ENCODE data around the gene PSD4. TPM values are rescaled to one million over a fixed set of nuclear protein-coding genes. Genes with fewer than 3 reads are reported as not detected.

The PSD4 gene
- total RNA-seq, 1 experiment from 2014 or later: 1.0 TPM

DNA sequence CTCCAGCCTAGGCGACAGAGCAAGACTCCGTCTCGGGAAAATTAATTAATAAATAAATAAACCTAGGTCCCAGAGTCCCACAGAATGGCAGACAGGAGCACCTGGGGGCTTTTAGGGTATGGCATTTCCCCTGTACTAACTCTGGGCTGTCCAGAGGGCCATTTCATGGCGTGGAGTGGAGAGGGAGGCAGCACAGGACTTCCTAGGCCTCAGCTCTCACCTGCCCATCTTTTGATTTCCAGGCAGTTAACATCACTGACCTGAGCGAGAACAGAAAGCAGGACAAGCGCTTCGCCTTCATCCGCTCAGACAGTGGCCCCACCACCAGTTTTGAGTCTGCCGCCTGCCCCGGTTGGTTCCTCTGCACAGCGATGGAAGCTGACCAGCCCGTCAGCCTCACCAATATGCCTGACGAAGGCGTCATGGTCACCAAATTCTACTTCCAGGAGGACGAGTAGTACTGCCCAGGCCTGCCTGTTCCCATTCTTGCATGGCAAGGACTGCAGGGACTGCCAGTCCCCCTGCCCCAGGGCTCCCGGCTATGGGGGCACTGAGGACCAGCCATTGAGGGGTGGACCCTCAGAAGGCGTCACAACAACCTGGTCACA, 41.3 kb upstream of the PSD4 start:
- no peak overlapping the region for H3K4ac ChIP-seq (ENCODE audit: low read depth, low read length)
- no peak overlapping the region for H3T11ph ChIP-seq (ENCODE audit: low read length)
- Mint-ChIP-seq H3K36me3 (ENCODE audit: insufficient read depth in 1 of 3, low read depth in 3 of 3) (no peaks in the 10 kb centered on the region), H3K4me3 (no peak overlapping the region), H3K4me1 (peaks cover 0 to 1% of the 10 kb centered on the region in 2 experiments; a peak in 2 of 4 replicates), H3K27me3 (ENCODE audit: low read depth) (no peaks in the 10 kb centered on the region), H3K27ac (no peak overlapping the region; a peak in 1 of 7 replicates), H3K9me3 (no peaks in the 10 kb centered on the region)
- DNase-seq: no peak
- H3K18ac ChIP-seq (ENCODE audit: insufficient read length, low read depth, low read length): no peak overlapping the region
- H3K27ac ChIP-seq (ENCODE audit: insufficient read length, low read depth, low read length): no peak overlapping the region
- H3K79me2 ChIP-seq (ENCODE audit: insufficient read depth, low read length): no peaks in the 10 kb centered on the region
- H3K23ac ChIP-seq (ENCODE audit: insufficient read length, low read depth, low read length): no peak overlapping the region
- no peak overlapping the region for H4K91ac ChIP-seq (ENCODE audit: insufficient read length, low read depth, low read length)
- WGBS (ENCODE audit: extremely low coverage, insufficient read length, low lambda C conversion rate): no CpG with 5 or more reads among the region's 17 CpGs
- H2BK12ac ChIP-seq (ENCODE audit: insufficient read length, low read depth, low read length): no peak overlapping the region
- no peaks in the 10 kb centered on the region for H3K27me3 ChIP-seq (ENCODE audit: insufficient read depth, low read length)
- H4K5ac ChIP-seq (ENCODE audit: insufficient read length, low read depth, low read length): no peak overlapping the region
- H3K56ac ChIP-seq (ENCODE audit: insufficient read length, low read depth, low read length): no peak overlapping the region
- no peaks in the 10 kb centered on the region for H3K9me3 ChIP-seq (ENCODE audit: control insufficient read depth, low read depth, low read length)
- no peak overlapping the region for H2BK20ac ChIP-seq (ENCODE audit: low read depth, low read length, poor library complexity, severe bottlenecking)
- H2BK5ac ChIP-seq (ENCODE audit: insufficient read length, low read length): no peak overlapping the region
- H3K79me1 ChIP-seq (ENCODE audit: insufficient read depth, low read depth, low read length, poor library complexity, severe bottlenecking): no peaks in the 10 kb centered on the region
- no peak overlapping the region for H2AFZ ChIP-seq (ENCODE audit: low read length)
- no peaks in the 10 kb centered on the region for H3K4me1 ChIP-seq (ENCODE audit: insufficient read depth, low read length)
- no peak overlapping the region for H2AK5ac ChIP-seq (ENCODE audit: insufficient read length, low read length)
- no peak overlapping the region for H4K8ac ChIP-seq (replicated peaks; ENCODE audit: insufficient read length, low read depth, low read length)
- TF ChIP-seq CTCF (conservative IDR thresholded peaks at IDR 0.05): no peak
- H3K14ac ChIP-seq (ENCODE audit: insufficient read depth, low read length): no peak overlapping the region; the same call in 1 of the 2 replicates
- H2BK15ac ChIP-seq (ENCODE audit: low read depth, low read length): no peak overlapping the region
- H3K9ac ChIP-seq (ENCODE audit: extremely low read depth, insufficient read length, low read length): no peak overlapping the region
- no peaks in the 10 kb centered on the region for H3K23me2 ChIP-seq (ENCODE audit: insufficient read length, low read depth, low read length, poor library complexity, severe bottlenecking)
- no peak overlapping the region for H2BK120ac ChIP-seq (ENCODE audit: low read depth, low read length, poor library complexity, severe bottlenecking)
- H4K20me1 ChIP-seq (ENCODE audit: control insufficient read depth, insufficient read depth, insufficient read length): no peaks in the 10 kb centered on the region
- no peak overlapping the region for H3K4me2 ChIP-seq (ENCODE audit: insufficient read depth, insufficient read length, low read length)
